NCI-H2196 (cell line): Measurements from ENCODE around the gene IKZF2.

ENCODE experiments used
- DNase-seq: peaks from one replicate; lab custom pipeline; 2025; ENCODE audit not compliant: unreplicated experiment; lab: John Stamatoyannopoulos, UW

The IKZF2 gene

DNA sequence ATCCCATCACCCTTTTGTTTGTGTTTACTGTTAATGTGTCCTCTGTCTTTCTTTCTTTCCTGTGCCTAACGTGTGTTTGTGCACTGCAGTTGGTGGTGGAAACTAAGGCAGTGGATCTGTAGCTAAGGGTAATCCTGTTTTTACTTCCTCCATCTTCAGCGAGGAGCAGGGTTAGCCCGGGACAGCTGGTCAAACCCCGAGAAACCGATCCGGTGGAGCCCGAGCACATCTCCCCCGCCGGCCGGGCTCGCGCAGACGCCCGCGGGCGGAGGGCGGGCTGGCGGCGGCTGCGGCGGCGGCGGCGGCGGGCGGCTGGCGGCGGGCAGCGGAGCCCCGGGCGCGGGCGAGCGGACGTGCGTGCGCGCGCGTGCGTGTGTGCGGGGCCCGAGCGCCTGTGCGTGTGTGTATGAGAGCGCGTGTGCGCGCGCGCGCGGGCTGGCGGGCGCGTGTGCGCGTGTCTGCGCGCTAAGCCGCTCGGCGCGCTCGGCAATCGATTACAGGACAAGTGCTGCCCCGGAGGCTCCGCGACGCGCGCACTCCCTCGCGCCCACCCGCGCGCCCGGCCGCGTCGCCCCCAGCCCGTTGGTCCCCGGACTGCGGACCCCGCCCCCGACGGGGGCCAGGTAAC, at the start of gene IKZF2:
IKZF2 (minus strand) TSS at position 176 of the 628 bp plus-strand sequence. CDS start 2,983 bp downstream, outside the sequence.
- peak; percentile 90 for DNase-seq

DNA sequence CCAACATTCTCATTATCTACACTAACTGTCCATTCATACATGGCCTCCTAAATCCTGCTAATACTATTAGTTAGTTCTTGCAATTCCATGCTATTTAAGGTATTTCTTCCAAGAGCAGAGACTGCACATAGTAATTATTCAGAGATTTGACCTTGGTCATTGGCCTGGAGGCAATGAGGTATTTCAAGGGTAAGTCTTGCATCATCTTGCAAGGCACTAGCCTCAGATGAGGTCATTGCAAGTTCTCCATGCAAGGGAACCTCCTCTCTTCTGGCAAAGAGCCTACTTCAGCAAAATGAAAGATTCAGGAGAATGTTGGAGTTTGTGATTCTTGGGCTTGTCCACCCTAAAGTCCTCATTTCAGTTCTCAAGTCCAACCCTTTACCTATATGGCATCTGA, 48.5 kb upstream of the IKZF2 start:
- no peak for DNase-seq

DNA sequence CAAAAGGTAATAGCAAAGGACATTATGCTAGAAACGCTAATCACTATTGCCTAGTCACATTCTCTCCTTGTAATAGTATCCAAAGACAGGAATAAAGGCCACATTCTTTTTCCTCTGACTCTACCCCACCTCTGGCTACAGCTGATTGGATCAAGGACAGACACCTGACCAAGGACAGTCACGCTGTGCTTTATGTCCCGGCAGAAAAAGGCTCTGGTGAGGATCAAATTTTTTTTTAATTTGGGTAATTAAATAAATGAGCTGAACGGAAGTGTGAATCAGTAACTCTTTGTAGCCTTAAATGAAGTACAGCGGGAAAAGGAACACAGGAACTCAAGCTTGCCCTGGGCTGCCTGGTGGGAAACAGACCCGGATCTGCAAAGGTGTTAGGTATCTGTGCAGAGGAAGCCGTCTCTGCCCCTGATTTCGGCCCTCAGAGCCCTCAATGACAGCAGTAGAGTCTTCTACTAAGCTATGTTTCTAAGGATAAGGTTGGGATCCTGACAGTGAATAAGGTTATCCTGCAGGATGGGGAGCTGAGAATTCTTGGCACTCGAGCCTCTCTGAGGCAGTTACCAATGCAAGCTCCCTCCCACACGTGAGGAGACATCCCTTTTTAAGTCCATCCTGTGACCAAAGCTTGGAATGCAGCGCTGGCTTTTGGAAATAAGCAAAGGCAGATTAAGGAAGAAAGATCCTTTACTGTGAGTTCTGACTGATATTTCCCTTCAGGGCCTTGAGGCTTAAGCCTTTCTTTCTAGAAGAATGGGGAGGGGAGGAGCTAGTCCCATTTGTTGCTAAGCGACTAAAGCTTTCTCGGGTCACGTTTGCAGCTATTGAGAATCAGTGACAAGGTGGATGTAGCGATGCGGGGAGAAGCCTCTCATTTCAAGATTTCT, 37.8 kb upstream of the IKZF2 start:
- no peak for DNase-seq

DNA sequence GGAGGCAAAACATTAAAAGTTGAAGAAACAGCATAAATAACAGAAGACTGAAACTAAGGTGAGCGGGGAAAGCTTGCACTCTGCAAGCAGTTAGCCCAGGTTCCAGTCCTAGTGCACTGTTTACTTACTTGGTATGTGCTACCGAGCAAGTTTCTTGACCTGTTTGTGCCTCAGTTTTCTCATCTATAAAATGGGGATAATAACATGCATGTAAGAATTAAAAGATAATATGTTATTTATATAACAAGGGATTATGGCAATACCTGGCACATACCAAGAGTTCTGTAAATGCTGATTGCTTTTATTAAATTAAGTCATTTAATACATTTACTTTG, 37.1 kb upstream of the IKZF2 start:
- DNase-seq: no peak

DNA sequence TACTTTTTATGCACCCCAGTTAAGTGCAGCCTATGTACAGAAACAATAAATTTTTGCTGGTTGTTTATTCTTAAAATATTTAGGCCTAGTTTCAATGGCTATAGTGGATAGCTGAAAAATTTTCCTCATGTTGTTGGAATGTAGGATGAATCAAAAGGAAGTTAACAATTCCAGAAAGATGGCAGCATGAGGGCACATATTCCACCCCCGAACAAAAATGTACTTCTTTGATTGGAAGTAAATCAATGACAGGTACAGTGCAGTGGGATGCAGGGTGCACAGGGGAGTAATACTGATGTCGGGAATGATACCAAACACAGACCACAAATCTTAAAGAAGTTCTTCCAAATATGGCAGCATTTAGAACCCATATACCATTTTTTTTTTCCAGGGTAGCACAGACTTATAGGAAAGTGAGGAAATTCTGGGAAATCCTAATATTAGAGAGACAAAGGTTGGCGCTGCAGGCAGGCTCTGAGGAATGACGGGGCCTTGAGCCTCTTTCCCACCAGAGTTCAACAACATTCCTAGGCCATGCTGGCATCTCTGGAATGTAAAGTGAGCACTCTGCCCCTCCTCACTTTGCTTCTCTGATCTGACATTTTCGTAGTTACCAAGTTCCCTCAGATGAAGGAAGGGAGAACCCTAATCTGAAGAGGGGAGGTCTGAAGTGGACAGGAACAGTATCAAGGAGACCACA, 36.6 kb upstream of the IKZF2 start:
- no peak for DNase-seq

DNA sequence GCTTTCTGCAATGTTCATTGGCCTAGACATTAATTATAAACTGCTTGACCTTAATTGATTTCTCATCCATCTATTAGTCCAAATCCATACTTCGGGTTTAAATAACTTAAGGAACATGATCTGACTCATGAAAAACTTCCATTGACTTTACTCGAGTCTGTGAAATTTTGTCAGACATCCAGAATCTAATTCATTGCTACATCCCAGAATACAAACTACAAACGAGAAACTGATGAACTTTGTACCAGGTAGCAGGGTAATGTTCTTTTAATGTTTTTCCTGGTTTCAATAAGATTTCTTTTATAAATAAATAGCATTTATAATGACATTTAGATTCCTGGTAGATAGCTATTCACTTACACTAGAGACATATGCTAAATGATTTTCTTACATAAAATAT, 36.0 kb upstream of the IKZF2 start:
- no peak for DNase-seq

DNA sequence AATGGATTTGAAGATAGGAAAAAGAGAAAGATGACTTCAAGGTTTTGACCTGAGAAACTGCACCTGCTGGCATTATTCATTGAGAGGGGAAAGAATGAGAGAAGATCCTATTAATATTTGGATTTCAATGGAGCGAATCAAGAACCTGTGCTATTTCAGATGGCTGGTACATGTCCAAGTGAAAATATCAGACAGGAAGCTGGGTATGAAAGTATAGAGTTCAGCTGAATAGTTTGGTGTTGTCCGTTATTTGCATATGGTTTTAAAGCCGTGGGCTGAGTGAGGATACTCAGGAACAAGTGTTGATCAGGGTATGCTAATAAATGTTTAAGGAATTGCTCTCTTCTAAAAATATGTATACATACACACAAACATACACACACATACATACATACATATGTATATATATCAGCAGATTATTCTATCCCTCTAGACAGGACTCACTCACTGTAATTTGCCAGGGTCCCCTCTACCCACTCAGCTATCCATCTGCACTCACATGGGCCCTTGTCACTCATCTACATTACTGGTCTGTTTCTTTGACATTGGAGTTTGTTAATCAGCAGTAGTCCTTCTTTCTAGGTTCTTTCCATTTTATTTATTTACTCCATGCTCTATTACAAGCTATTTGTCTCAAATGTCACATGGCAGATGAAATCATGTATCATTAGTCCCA, 33.9 kb upstream of the IKZF2 start:
- no peak for DNase-seq

DNA sequence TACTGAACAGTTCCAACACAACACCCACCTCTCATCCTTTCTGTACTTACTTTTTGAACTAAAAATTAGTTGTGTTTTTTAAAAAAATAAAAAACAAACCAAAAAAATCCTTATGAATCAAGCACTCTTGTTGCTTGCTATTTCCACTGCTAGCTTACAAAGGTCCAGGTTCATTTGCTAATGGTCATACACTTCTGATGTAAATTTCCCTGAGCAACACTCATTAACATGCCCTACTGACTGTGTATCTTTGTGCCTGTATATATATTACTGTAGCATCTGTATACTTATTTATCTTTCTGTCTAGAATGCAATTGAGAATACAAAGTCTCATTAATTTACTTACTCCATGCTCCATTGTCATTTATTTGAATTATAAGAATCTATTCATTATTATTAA, 30.3 kb upstream of the IKZF2 start:
- DNase-seq: no peak

DNA sequence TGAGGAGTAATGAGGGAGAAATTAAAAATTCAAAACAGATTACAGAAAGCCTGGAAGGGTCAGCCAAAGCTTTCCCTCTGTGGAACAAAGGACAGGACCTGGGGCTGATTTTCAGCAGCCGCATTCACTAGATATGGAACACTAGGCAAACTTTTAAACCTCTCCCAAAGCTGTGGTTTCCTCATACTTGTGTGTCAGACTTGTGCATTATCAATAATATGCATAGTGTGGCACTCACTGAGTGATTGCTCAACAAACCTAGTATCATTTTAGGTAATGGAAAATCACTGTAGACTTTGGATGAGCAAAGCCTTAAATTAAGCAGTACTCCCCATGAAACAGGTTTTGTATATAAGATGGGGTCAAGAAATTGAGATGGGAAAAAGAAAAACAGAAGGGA, 26.3 kb upstream of the IKZF2 start:
- DNase-seq: no peak

DNA sequence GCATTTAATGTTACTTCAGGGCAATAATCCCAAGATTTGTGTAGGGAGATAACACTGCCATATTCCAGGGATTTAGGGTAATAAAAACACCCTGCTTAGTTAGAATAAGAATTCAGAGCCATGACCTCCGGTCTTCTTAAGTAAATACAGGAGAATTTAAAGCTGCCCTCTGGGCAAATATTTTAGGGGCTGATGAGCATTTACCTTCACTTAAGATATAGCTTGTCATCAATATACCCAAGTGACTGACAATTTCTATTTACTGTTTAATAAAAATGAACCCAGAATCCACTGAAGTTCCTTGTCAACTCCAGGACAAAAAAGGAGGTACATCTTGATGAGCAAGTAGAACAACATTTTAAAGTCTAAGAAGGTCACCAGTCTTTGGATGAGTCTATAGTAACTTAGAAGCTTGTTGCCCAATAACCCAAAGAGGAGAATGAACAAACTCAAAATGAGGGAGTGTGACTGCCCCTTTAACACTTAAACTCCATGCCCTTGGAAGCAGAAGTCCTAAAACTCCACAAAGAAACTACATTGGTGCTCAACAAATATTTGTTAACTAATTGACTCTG, 24.3 kb upstream of the IKZF2 start:
- DNase-seq: no peak

DNA sequence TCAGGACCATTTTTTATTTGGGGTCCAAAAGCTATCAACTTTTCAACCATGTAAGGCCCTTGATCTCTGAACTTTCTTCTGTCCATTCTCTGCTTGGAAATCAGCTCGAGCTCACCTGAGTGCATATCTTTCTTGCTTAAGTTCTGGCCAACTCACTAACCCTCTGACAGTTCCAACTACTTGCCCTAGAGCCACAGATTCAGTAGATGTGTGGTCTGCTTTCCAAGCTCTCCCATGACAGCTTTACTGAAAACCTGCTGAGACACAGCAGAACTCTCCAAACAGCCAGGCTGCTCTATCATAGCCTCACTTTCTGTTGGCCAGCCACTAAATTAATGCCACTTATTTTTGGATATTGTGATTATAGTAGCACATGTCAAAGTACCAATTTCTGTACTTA, 21.2 kb upstream of the IKZF2 start:
- DNase-seq: no peak

DNA sequence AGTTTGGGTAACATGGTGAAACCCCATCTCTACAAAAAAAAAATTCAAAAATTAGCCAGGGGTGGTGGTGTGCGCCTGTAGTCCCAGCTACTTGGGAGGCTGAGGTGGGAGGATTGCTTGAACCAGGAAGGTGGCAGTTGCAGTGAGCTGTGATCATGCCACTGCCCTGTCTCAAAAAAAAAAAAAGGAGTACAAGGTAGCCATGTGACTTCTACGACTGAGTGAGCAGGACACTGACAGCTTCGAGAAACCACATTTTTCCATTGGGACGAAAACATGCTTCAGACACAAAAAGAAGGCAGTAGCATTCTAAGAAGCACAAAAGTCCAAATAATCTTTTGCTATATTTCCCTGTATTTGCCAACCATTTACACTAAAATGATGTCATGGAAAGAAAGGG, 19.7 kb upstream of the IKZF2 start:
- no peak for DNase-seq

DNA sequence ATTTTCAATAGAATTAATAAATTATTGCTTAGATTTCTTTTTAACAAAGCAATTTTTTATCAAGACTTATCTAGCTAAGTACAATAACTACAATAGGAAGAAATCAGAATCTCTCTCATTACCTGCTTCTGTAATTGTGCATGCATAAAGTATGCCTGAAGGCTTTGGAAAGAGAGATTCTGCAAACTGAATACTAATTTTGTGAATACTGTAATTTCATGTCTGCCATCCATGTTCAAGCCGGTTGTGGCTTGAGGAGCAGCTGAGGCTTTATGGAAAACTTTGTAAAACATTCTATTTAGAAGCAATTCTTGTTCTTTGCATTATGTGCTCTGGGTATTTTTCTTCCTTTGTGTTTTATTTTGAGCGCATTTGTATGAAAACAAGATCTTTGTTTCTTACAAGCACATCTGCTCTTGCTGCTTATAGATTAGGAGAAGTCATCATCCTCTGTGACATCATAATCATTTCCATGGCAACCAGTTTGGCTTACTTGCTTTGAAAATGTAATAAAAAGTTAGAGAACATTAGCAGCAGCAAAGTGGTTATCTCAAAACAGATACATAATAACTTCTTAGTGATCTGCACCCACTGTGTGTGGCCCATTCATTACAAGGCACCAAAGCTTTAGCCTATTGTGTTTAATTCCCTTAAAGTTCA, 16.0 kb upstream of the IKZF2 start:
- no peak for DNase-seq

DNA sequence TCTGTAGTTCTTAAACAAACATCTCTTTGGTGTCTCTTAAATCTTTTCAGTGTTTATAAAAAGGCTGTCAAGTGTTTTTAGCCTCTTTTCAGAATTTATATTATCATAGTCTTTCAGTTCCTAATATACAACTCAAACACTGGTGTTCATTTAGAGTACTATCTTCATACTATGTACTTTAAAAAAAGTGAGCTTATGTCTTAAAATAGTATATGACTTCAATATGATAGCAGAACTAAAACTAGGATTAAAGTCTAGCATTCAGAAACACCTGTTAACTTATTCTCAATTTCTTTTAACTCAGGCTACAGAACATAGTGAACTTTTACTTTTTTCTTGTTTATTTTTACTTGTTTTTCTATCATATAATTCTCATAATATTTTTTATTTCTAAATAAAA, 14.7 kb upstream of the IKZF2 start:
- DNase-seq: no peak

DNA sequence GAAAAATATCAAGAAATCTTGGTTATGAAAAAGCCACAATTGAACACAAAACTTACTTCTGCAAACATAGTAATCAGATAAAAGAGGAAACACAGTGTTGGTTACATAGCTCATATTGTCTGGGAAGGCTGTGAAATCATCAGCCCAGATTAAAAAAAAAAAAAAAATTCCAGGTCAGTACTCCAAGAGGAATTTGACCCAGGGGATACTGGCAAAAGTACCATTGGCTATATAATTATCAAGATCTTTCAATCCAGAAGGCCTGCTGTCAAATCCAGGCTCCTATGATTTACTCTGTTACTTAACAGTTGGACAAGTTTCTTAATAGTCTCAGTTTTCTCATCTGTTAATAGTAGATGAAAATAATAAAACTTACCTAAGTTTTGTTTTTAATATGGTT, 12.9 kb upstream of the IKZF2 start:
- no peak for DNase-seq

DNA sequence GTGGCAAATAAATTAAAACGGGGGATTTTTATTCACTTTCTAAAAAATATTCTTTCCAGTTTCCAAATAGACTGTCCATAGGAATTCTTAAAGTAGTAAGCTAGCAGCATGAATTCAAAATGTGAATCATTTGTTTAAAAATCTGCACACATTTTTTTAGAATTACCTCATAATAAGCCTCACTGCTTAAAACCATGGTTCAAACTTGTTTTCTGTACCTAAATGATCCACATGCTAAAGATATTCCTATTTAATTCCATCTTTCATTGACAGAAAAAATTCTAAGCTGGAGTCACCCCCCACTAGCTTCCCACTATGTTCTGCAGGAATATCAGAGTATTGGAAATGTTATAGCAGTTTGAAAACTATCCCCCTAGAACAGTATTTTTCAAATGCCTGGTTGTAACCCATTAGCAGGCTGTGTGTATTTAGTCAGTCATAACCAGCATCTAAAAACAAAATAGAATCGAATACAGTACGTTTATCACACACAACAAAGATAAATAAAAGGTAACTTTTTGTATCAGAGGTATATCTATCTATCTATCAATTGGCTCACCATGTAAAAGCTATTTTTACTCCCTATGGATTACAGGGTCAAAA, 11.2 kb upstream of the IKZF2 start:
- no peak for DNase-seq

DNA sequence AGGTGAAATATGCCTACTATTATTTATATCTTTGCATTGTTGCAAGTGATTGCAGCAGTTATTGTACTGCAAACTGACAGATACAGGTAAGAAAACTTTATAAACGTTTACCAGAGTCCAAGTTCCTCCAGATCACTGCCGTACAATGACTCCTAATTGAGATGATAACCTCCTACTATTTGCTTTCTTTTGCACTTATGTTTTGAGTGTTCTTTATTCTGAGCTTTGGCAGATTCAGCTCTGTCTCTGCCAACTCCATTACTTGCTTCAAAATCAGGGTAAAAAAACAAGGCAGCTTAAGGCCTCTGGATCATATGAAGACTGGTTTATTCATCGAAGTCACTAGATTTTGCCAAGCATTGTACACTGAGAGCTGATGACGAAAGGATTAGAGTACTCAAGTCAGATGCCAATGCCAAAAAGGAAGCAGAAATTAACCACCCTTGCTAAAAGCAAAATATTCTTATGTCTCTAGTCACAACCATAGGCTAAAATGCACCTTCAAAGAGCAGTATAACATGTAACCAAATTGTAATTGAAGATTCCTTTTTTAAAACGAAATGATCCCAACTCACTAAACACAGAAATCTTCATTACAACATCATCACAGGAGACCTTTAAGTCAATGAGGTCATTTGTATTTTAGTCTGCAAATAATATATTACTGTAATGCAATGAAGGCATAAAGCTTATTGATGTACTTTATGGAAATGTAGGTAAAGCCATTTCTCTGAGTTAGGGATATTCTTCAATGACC, 10.5 kb upstream of the IKZF2 start:
- DNase-seq: no peak

DNA sequence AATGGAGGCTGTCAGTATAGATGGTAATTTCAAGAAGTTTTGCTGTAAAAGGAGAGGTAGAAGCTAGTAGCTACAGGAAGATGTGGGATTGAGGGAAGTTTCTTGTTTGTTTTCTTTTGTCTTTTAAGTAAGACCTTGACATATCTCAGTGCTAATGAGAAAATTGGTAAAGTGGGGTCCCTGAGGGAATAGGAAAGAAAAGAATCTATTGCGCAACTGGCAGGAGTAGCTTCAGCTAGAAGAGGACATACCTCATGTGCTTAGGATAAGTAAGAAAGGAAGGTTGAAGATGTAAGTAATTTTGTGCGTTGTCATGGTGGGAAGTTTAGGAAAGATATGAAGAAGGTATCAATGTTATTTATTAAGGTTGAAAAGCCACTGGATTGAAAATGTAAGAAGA, 8.4 kb upstream of the IKZF2 start:
- no peak for DNase-seq

DNA sequence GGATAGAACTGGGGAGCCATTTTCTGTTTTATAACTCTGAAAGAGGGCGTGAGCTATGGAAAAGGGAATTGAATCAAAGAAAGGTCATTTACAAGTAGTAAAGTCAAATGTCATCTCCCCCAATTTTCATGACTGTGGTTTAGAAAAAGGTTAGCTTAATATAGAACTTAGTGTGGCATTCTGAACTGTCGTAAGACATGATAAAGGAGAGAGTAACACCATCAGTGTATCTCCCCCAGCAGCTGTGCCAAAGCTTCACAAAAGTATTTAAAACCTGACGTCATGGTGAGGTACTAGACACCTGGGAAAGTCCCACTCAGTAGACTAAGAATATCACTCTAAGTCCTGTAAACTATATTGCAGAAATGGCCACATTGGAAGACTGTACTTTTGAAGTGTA, 5.8 kb upstream of the IKZF2 start:
- no peak for DNase-seq

DNA sequence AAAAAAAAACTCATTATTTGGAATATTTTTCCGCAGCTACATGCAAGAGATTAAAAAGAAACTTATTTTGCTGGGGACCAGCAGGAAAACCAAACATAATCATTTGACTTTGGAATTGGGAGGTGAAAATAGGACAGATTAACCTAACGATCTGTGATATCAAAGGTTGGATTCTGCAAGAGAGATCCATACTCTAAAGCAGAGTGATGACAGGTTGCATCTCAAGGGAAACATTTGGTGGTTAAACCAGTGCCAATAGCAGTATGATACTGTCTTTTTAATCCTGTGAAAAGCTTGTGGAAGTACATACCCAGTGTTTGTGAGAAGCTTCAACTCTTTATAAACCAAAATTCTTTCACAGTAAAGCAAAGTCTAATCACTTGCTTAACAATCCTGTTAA, 5.3 kb upstream of the IKZF2 start:
- DNase-seq: no peak
